Choroid plexus epithelial cell (primary cell): ENCODE measurements around the gene INAFM2.

ENCODE experiments used
- DNase-seq: peaks from one replicate; pipeline ENCODE4 v3.0.0-alpha.2; 2010; ENCODE audit warnings: low read depth
- H3K4me3 ChIP-seq: 2 replicates; pipeline ENCODE4 v1.5.1; 2011; ENCODE audit warnings: low read depth, mild to moderate bottlenecking, control low read depth, low read length, moderate library complexity
- CTCF ChIP-seq: conservative IDR thresholded peaks from 2 replicates; pipeline ENCODE4 v1.5.1; 2011; ENCODE audit warnings: low read depth, mild to moderate bottlenecking, control low read depth, inconsistent platforms, low read length, moderate library complexity

Gene INAFM2

GRCh38 chr15:40300367-40300766 is 23.1 kb upstream of the INAFM2 start:
- no peak for TF ChIP-seq CTCF
- no peak for DNase-seq
- no peak overlapping the region for H3K4me3 ChIP-seq

- no peak overlapping the region for H3K4me3 ChIP-seq
- no peak for DNase-seq
- TF ChIP-seq CTCF: no peak
These were observed 22.7 kb upstream of the INAFM2 start for GRCh38 chr15:40300771-40301170.

- DNase-seq: no peak
- H3K4me3 ChIP-seq: no peak overlapping the region
- no peak for TF ChIP-seq CTCF
These were observed 21.9 kb upstream of the INAFM2 start for GRCh38 chr15:40301467-40302179.

GRCh38 chr15:40302288-40302886 is 21.1 kb upstream of the INAFM2 start:
- TF ChIP-seq CTCF: no peak
- no peak for DNase-seq
- no peak overlapping the region for H3K4me3 ChIP-seq

GRCh38 chr15:40302981-40303380 is 20.5 kb upstream of the INAFM2 start:
- H3K4me3 ChIP-seq: no peak overlapping the region
- TF ChIP-seq CTCF: no peak
- DNase-seq: no peak

GRCh38 chr15:40303576-40303975 is 19.9 kb upstream of the INAFM2 start:
- no peak for TF ChIP-seq CTCF
- H3K4me3 ChIP-seq: no peak overlapping the region
- DNase-seq: no peak

- TF ChIP-seq CTCF: no peak
- no peak for DNase-seq
- H3K4me3 ChIP-seq: no peak overlapping the region
These were observed 18.2 kb upstream of the INAFM2 start for GRCh38 chr15:40305281-40305680.
